H1 (cell line): ENCODE data around the gene TTLL9. TPM values are rescaled to one million over a fixed set of nuclear protein-coding genes. Genes with fewer than 3 reads are reported as not detected.

ENCODE experiments used
- ASH2L ChIP-seq: fragments of 200-600, 300-600 bp; sonication (generic); IDR thresholded peaks from one replicate; pipeline ENCODE4 v1.7.1; 2017; ENCODE audit warnings: low read length
- BCL11A ChIP-seq, 2 experiments: IDR thresholded peaks; one replicate each; pipeline ENCODE4 v1.6.1; 2011; ENCODE audit warnings: low read depth in 2 of 2, low read length in 2 of 2, mild to moderate bottlenecking in 2 of 2
- CHD2 ChIP-seq: IDR thresholded peaks from 2 replicates; pipeline ENCODE4 v1.6.1; 2012; ENCODE audit warnings: low read length, improper control_type of control experiment
- CREB1 ChIP-seq: IDR thresholded peaks from 2 replicates; pipeline ENCODE4 v1.6.1; 2012; ENCODE audit warnings: inconsistent platforms
- CTBP2 ChIP-seq: IDR thresholded peaks from 2 replicates; pipeline ENCODE4 v1.7.0; 2011; ENCODE audit warnings: borderline replicate concordance, mild to moderate bottlenecking, moderate library complexity, mixed read lengths, low read length; ENCODE audit not compliant: insufficient read depth, insufficient read length
- EGR1 ChIP-seq: IDR thresholded peaks from 2 replicates; pipeline ENCODE4 v1.6.1; 2011; ENCODE audit warnings: low read depth, low read length, borderline replicate concordance
- EP300 ChIP-seq, 2 experiments: IDR thresholded peaks; 1 replicate in 1 of 2; 2 replicates in 1 of 2; pipeline ENCODE4 v1.6.1; 2011 to 2012; ENCODE audit warnings: low read depth in 2 of 2, low read length in 2 of 2, mild to moderate bottlenecking in 2 of 2, borderline replicate concordance in 1 of 2, inconsistent platforms in 1 of 2, moderate library complexity in 1 of 2
- GABPA ChIP-seq: IDR thresholded peaks from 2 replicates; pipeline ENCODE4 v1.6.1; 2011; ENCODE audit warnings: mild to moderate bottlenecking, low read length, moderate library complexity, borderline replicate concordance; ENCODE audit not compliant: insufficient read depth
- GTF2F1 ChIP-seq: IDR thresholded peaks from 2 replicates; pipeline ENCODE4 v1.6.1; 2012; ENCODE audit warnings: low read depth, low read length, improper control_type of control experiment, borderline replicate concordance
- HDAC6 ChIP-seq: IDR thresholded peaks from one replicate; pipeline ENCODE4 v1.7.1; 2012; ENCODE audit warnings: low read depth, mild to moderate bottlenecking, inconsistent platforms, low read length, moderate library complexity
- JUND ChIP-seq: IDR thresholded peaks from 2 replicates; pipeline ENCODE4 v1.6.1; 2011; ENCODE audit warnings: mild to moderate bottlenecking, improper control_type of control experiment, low read length
- KDM4A ChIP-seq: IDR thresholded peaks from one replicate; pipeline ENCODE4 v1.7.1; 2012; ENCODE audit warnings: low read depth, mild to moderate bottlenecking, moderate library complexity, low read length, inconsistent platforms; ENCODE audit not compliant: severe bottlenecking
- POU5F1 ChIP-seq: IDR thresholded peaks from 2 replicates; pipeline ENCODE4 v1.6.1; 2011; ENCODE audit warnings: low read depth, mild to moderate bottlenecking, low read length, moderate library complexity
- SAP30 ChIP-seq: fragments of 300-600 bp; sonication (generic); IDR thresholded peaks from 2 replicates; pipeline ENCODE4 v1.7.1; 2012; ENCODE audit warnings: low read length, moderate library complexity, mild to moderate bottlenecking, inconsistent platforms; ENCODE audit not compliant: insufficient read depth, insufficient replicate concordance
- SIN3A ChIP-seq, 2 experiments: IDR thresholded peaks in 1 of 2; conservative IDR thresholded peaks in 1 of 2; 2 replicates each; pipeline ENCODE4 v1.6.1; 2011 to 2012; ENCODE audit warnings: low read length in 2 of 2, improper control_type of control experiment in 1 of 2, low read depth in 1 of 2, mild to moderate bottlenecking in 1 of 2
- SIRT6 ChIP-seq: IDR thresholded peaks from one replicate; pipeline ENCODE4 v1.7.1; 2012; ENCODE audit warnings: low read length, inconsistent platforms
- SP1 ChIP-seq: IDR thresholded peaks from 2 replicates; pipeline ENCODE4 v1.6.1; 2011; ENCODE audit warnings: low read depth, low read length
- SRF ChIP-seq: IDR thresholded peaks from 2 replicates; pipeline ENCODE4 v1.6.1; 2011; ENCODE audit warnings: mild to moderate bottlenecking, low read depth, low read length, moderate library complexity
- TAF1 ChIP-seq: IDR thresholded peaks from 2 replicates; pipeline ENCODE4 v1.6.1; 2011; ENCODE audit warnings: mild to moderate bottlenecking, low read depth, low read length
- TBP ChIP-seq: IDR thresholded peaks from 2 replicates; pipeline ENCODE4 v1.6.1; 2011; ENCODE audit warnings: low read depth, low read length, improper control_type of control experiment
- YY1 ChIP-seq: IDR thresholded peaks from 2 replicates; pipeline ENCODE4 v1.6.1; 2011; ENCODE audit warnings: low read depth, mild to moderate bottlenecking, low read length
- ZNF274 ChIP-seq: IDR thresholded peaks from 2 replicates; pipeline ENCODE4 v1.7.0; 2012; ENCODE audit warnings: low read length, borderline replicate concordance; ENCODE audit errors: extremely low read depth
- polyA plus RNA-seq, 7 experiments: library from polyadenylated mRNA; depleted of rRNA in 3 of 7; stranded (reverse) in 5 of 7; unstranded in 2 of 7; fragments of >200 nt in 5 of 7; fragments of 200-250 nt in 2 of 7; gene quantifications; 1 replicate in 5 of 7; 2 replicates in 1 of 7; 4 replicates in 1 of 7; pipeline versions ENCODE4 v1.2.1 to v1.2.3, GENCODE V29; 2011 to 2013; ENCODE audit warnings: missing spikeins in 2 of 7, mixed read lengths in 2 of 7
- total RNA-seq: library from RNA; stranded (reverse); fragmentation: NEBNext Ultra II Directional; extraction: Animal tissue kit (Norgen Biotek cat#: 25700); gene quantifications from 2 replicates; pipeline ENCODE4 v1.2.1, GENCODE V29; 2021
- TF ChIP-seq, protein P1 (sequence below): IDR thresholded peaks from 2 replicates; pipeline ENCODE4 v1.6.1; 2012; ENCODE audit warnings: inconsistent platforms
- TF ChIP-seq, protein P2 (sequence below): IDR thresholded peaks from 2 replicates; pipeline ENCODE4 v1.6.1; 2011; ENCODE audit warnings: low read length, improper control_type of control experiment

The TTLL9 gene
- total and polyA plus RNA-seq, 2 of the 8 experiments (the other 6 are each of a cell fraction or from before 2014, with no cell fraction given), result 0.06 TPM; not detected in 1

DNA sequence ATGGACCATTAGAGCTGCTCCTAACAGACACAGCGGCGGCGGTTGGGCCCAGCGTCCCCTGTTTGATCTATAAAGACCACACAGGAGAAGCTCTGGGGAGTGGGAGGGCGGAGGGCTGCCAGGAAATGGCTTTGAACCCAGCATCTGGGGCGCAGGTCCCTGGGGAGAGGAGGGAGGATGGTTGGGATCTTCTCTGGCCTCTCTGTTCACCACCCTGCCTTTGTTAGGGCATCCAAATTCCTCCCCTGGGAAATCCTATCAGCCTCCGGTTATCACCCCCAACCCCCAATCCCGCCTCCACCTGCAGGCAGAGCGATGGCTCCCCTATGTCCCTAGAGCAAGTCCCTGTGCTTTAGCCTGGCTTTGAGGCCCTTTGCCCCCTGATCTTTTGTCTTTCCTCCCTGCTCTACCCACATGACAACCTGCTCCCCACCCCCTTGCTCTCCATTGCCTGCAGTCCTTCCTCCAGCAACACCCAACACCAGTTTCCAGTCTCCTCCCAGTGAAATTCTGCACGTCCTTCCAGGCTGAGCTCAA is 104.6 kb downstream of the TTLL9 start (continued):
- TF ChIP-seq TBP (peak; percentile 54; the same call in 1 of the 2 replicates), SIRT6 (no peak), POU5F1 (no peak), YY1 (peak; percentile 54; the same call in 1 of the 2 replicates), SIN3A (conservative IDR thresholded peaks at IDR 0.05 in 1 of 2, IDR thresholded peaks at IDR 0.05 in 1 of 2; ENCODE audit: low read depth in 1 of 2, low read length in 2 of 2) (peak in 1 of 2 experiments; percentile 70; a peak in 1 of 4 replicates), GABPA (0 out of 2 replicates have a peak, but pooled peaks have one; percentile 43), EP300 (IDR thresholded peaks at IDR 0.05; ENCODE audit: borderline replicate concordance in 1 of 2, low read depth in 2 of 2, low read length in 2 of 2) (no peak), SAP30 (no peak), HDAC6 (no peak), CTBP2 (peak; percentile 62), CREB1 (no peak), TAF1 (peak; percentile 42), ASH2L (peak; percentile 80), SRF (no peak), BCL11A (IDR thresholded peaks at IDR 0.05; ENCODE audit: low read depth in 2 of 2, low read length in 2 of 2) (no peak), CHD2 (no peak), KDM4A (no peak), ZNF274 (no peak), SP1 (peak; percentile 74), EGR1 (0 out of 2 replicates have a peak, but pooled peaks have one; percentile 8), GTF2F1 (no peak), JUND (no peak)
- TF ChIP-seq, protein P1, sequence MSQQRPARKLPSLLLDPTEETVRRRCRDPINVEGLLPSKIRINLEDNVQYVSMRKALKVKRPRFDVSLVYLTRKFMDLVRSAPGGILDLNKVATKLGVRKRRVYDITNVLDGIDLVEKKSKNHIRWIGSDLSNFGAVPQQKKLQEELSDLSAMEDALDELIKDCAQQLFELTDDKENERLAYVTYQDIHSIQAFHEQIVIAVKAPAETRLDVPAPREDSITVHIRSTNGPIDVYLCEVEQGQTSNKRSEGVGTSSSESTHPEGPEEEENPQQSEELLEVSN, result no peak
- TF ChIP-seq, protein P2, sequence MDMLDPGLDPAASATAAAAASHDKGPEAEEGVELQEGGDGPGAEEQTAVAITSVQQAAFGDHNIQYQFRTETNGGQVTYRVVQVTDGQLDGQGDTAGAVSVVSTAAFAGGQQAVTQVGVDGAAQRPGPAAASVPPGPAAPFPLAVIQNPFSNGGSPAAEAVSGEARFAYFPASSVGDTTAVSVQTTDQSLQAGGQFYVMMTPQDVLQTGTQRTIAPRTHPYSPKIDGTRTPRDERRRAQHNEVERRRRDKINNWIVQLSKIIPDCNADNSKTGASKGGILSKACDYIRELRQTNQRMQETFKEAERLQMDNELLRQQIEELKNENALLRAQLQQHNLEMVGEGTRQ, result peak; percentile 17; the same call in 1 of the 2 replicates
